GM04503 (cell line): Measurements from ENCODE around the gene ATE1.
"Not testable (repeated sequence)": the region's sequence is repeated elsewhere in the genome, so short reads cannot be mapped to it uniquely, and the experiment has no call there.

Experiments used
- DNase-seq: peaks from one replicate; pipeline ENCODE4 v3.0.0-alpha.2; 2012; ENCODE audit warnings: low read depth

Gene ATE1

GRCh38 chr10:121787169-121787568 is 140.7 kb downstream of the ATE1 start:
- no peak for DNase-seq

GRCh38 chr10:121783782-121784372 is 144.0 kb downstream of the ATE1 start:
- no peak for DNase-seq

GRCh38 chr10:121781101-121781500 is 146.7 kb downstream of the ATE1 start:
- DNase-seq = no peak

- no peak for DNase-seq
Observed at GRCh38 chr10:121774813-121775212, 153.0 kb downstream of the ATE1 start.

GRCh38 chr10:121774404-121774803 is 153.4 kb downstream of the ATE1 start:
- no peak for DNase-seq

- DNase-seq = no peak
Observed at GRCh38 chr10:121772884-121773283, 154.9 kb downstream of the ATE1 start.

- DNase-seq = no peak
Observed at GRCh38 chr10:121772406-121772805, 155.4 kb downstream of the ATE1 start.

- no peak for DNase-seq
Observed at GRCh38 chr10:121771966-121772365, 155.9 kb downstream of the ATE1 start.

GRCh38 chr10:121766426-121766825 is 161.4 kb downstream of the ATE1 start:
- no peak for DNase-seq

GRCh38 chr10:121765204-121765603 is 162.6 kb downstream of the ATE1 start:
- DNase-seq = no peak

- no peak for DNase-seq
Observed at GRCh38 chr10:121764233-121764942, 163.4 kb downstream of the ATE1 start.

- DNase-seq = not testable (repeated sequence)
Observed at GRCh38 chr10:121757241-121757640, 170.6 kb downstream of the ATE1 start.

GRCh38 chr10:121755496-121755895 is 172.3 kb downstream of the ATE1 start:
- DNase-seq = not testable (repeated sequence)

GRCh38 chr10:121754666-121755065 is 173.2 kb downstream of the ATE1 start:
- no peak for DNase-seq

GRCh38 chr10:121753726-121754476 is 173.9 kb downstream of the ATE1 start:
- peak; percentile 73 for DNase-seq

GRCh38 chr10:121751191-121751760 is 176.6 kb downstream of the ATE1 start:
- DNase-seq = no peak

- no peak for DNase-seq
Observed at GRCh38 chr10:121747163-121747775, 180.6 kb downstream of the ATE1 start.

- DNase-seq = no peak
Observed at GRCh38 chr10:121741248-121741792, 186.5 kb downstream of the ATE1 start.

GRCh38 chr10:121740069-121740468 is 187.8 kb downstream of the ATE1 start:
- no peak for DNase-seq

GRCh38 chr10:121739114-121739513 is 188.7 kb downstream of the ATE1 start:
- no peak for DNase-seq

- no peak for DNase-seq
Observed at GRCh38 chr10:121736315-121737130, 191.3 kb downstream of the ATE1 start.
